Transverse colon (tissue), 4 donors: Measurements from ENCODE around the gene MTR. TPM values are rescaled to one million over a fixed set of nuclear protein-coding genes. Genes with fewer than 3 reads are reported as not detected.

Experiments used
- DNase-seq: peaks from one replicate; pipeline ENCODE4 v3.0.0-alpha.2; 2019
- H3K27ac ChIP-seq, 4 donors: fragments of 200-600 bp; sonication (generic); 2 replicates each; pipeline ENCODE4 v1.5.1; 2016 to 2018; ENCODE audit warnings: inconsistent platforms in 4 of 4
- H3K27me3 ChIP-seq: fragments of 200-600 bp; sonication (generic); 2 replicates; pipeline ENCODE4 v1.5.1; 2017; ENCODE audit warnings: inconsistent platforms
- H3K36me3 ChIP-seq, 4 donors: fragments of 200-600 bp; sonication (generic); 2 replicates each; pipeline ENCODE4 v1.5.1; 2017 to 2019; ENCODE audit warnings: inconsistent platforms in 4 of 4
- H3K4me1 ChIP-seq, 4 donors: fragments of 200-600 bp; sonication (generic); 2 replicates each; pipeline ENCODE4 v1.5.1; 2017 to 2020; ENCODE audit warnings: inconsistent platforms in 4 of 4
- H3K4me3 ChIP-seq, 4 donors: fragments of 200-600 bp; sonication (generic); 1 replicate in 1 of 4; 2 replicates in 3 of 4; pipeline versions ENCODE4 v1.5.1 to v1.6.1; 2017 to 2019; ENCODE audit warnings: inconsistent platforms in 4 of 4
- H3K9me3 ChIP-seq, 2 donors: fragments of 200-600 bp; sonication (generic); 2 replicates each; pipeline ENCODE4 v1.5.1; 2017 to 2019; ENCODE audit warnings: inconsistent platforms in 2 of 2
- EP300 ChIP-seq: sonication (generic); formaldehyde crosslinking; IDR thresholded peaks from one replicate; pipeline ENCODE4 v1.6.1; 2017; ENCODE audit warnings: antibody characterized with exemption, low read depth
- POLR2A ChIP-seq: fragments of 450-650 bp; IDR thresholded peaks from one replicate; pipeline ENCODE4 v1.6.1; 2016; ENCODE audit warnings: antibody characterized with exemption, mild to moderate bottlenecking, moderate library complexity
- POLR2AphosphoS5 ChIP-seq, 3 donors: sonication (generic); formaldehyde crosslinking; IDR thresholded peaks; one replicate each; pipeline ENCODE4 v1.6.1; 2016; ENCODE audit warnings: antibody characterized with exemption in 3 of 3
- WGBS, 2 donors: methylation state at CpG; one replicate each; pipeline ENCODE4 v1.1.5; 2018; ENCODE audit warnings: low coverage in 1 of 2; 5-methylcytosine and 5-hydroxymethylcytosine counted together
- in situ Hi-C, 4 donors: fragments of 200-750 bp; cut with MboI; loops; one replicate each; pipeline versions ENCODE4 v1.15.0 to v1.15.1; 2017; ENCODE audit warnings: low sequenced_read_pairs in 3 of 4, low pct_ligation_motif_present in 1 of 4, low pct_unique_long_range_greater_than_20kb in 1 of 4
- intact Hi-C: fragments of 100-400 bp; cut with DNase I; formaldehyde crosslinking; loops from one replicate; pipeline ENCODE4 v1.15.1; 2023; ENCODE audit warnings: low total_unique reads
- total RNA-seq, 4 donors: library from RNA; depleted of rRNA; stranded (reverse); fragments of >200 nt; gene quantifications; one replicate each; pipeline ENCODE4 v1.1.0, GENCODE V29; 2016
- TF ChIP-seq, protein P1 (sequence below), 5 experiments: fragments of 200-600 bp in 3 of 5; fragments of 450-650 bp in 2 of 5; sonication (generic) in 3 of 5; IDR thresholded peaks; 1 replicate in 2 of 5; 2 replicates in 3 of 5; pipeline ENCODE4 v1.5.1; 2016 to 2017; ENCODE audit warnings: antibody characterized with exemption in 5 of 5, inconsistent platforms in 3 of 5, mild to moderate bottlenecking in 2 of 5, moderate library complexity in 1 of 5

MTR gene
- total RNA-seq, 4 donors from 2014 or later = 10.1 to 18.4 (median 12.6) TPM

DNA sequence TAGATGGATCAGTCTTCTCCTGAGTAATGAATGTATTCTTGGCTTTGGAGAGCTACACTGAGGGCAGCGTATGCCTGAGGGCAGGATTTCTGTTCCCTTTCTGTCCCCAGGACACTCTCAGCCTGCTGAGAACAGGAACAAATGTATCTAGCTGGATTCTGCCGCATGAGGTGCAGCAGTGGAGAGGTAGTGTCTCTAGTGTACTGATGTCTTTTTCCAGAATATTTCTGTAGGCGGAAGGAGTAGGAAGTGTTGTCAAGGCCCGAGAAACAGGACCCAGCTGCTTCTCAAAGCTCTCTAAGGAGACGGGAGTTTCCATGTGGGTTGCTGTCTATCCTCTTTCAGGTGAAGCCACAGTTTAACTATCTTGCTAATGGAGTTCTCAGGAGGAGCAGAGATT lies 143.7 kb downstream of the MTR start:
- no peaks in the 10 kb centered on the region for H3K36me3 ChIP-seq
- H3K4me1 ChIP-seq = no peaks in the 10 kb centered on the region
- in situ Hi-C loops (no loop called here), intact Hi-C loops (no loop called here)
- no peaks in the 10 kb centered on the region for H3K27me3 ChIP-seq
- TF ChIP-seq, protein P1, sequence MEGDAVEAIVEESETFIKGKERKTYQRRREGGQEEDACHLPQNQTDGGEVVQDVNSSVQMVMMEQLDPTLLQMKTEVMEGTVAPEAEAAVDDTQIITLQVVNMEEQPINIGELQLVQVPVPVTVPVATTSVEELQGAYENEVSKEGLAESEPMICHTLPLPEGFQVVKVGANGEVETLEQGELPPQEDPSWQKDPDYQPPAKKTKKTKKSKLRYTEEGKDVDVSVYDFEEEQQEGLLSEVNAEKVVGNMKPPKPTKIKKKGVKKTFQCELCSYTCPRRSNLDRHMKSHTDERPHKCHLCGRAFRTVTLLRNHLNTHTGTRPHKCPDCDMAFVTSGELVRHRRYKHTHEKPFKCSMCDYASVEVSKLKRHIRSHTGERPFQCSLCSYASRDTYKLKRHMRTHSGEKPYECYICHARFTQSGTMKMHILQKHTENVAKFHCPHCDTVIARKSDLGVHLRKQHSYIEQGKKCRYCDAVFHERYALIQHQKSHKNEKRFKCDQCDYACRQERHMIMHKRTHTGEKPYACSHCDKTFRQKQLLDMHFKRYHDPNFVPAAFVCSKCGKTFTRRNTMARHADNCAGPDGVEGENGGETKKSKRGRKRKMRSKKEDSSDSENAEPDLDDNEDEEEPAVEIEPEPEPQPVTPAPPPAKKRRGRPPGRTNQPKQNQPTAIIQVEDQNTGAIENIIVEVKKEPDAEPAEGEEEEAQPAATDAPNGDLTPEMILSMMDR (IDR thresholded peaks at IDR 0.05) = no peak
- TF ChIP-seq EP300 (no peak), POLR2A (no peak), POLR2AphosphoS5 (IDR thresholded peaks at IDR 0.05) (no peak)
- 45 to 84% methylated on average over 2 to 5 of the region's 5 CpGs for WGBS, 2 donors
- H3K4me3 ChIP-seq = no peak overlapping the region
- H3K27ac ChIP-seq = no peak overlapping the region
- DNase-seq = no peak
- H3K9me3 ChIP-seq = no peaks in the 10 kb centered on the region

DNA sequence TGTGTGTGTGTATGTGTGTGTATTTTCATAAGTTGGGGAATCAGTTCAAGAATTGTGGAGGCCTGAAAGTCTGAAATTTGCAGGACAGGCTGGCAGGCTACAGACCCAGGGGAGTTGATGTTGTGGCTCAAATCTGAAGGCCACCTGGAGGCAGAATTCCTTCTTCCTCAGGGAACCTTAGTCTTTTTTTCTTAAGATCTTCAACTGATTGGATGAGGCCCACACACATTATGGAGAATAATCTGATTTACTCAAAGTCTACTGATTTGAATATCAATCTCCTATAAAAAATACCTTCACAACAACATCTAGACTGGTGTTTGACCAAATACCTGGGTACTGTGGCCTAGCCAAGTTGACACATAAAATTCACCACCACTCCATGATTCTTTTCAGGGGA lies 147.3 kb downstream of the MTR start:
- H3K9me3 ChIP-seq = no peaks in the 10 kb centered on the region
- intact Hi-C loops = no loop called here
- DNase-seq = no peak
- no peaks in the 10 kb centered on the region for H3K27me3 ChIP-seq
- H3K4me1 ChIP-seq = no peaks in the 10 kb centered on the region
- TF ChIP-seq POLR2AphosphoS5 (IDR thresholded peaks at IDR 0.05) (no peak), EP300 (no peak)
- in situ Hi-C loops = no loop called here
- no peak overlapping the region for H3K4me3 ChIP-seq
- H3K36me3 ChIP-seq = no peaks in the 10 kb centered on the region
- no peak overlapping the region for H3K27ac ChIP-seq

DNA sequence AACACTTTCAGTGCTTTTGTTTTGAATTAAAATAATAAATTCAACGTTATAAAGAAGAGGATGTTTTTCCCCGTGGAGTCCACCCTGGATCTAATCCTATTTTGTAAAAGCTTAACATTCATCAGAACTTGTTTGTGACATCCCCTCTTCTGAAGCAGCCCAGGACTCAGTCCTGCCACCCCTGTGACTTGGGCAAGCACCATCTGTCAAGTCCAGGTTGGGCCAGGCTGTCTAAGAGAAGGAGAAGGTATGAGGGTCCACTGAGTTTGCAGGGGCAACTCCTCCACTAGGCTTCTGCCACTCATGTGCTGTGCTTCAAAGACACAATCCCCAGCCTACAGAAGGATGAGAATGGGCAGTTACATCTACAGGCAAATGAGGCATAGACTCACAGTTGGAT lies 149.5 kb downstream of the MTR start:
- 71 to 76% methylated on average over 2 of the region's 2 CpGs for WGBS, 2 donors
- DNase-seq = no peak

DNA sequence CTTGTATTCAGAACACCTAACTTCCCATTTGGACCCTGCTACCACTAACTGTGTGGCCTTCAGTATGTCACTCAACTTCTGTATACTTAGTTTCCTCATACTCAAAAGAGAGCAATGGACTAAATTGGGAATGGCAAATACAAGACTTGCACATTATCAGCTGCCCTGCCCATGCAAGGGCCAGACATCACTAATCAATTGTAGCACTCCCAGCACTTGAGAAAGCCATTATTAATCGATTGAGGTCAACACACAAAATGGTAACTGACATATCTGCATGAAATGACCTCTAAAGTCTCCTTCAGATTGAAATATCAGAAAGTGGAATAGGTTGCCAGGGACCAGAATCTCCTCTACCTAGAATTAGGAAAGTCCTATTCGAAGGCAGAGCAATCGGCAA lies 149.9 kb downstream of the MTR start:
- no peaks in the 10 kb centered on the region for H3K27me3 ChIP-seq
- H3K4me3 ChIP-seq = no peak overlapping the region
- in situ Hi-C loops = no loop called here
- no peak overlapping the region for H3K27ac ChIP-seq
- intact Hi-C loops = no loop called here
- DNase-seq = no peak
- H3K36me3 ChIP-seq = no peaks in the 10 kb centered on the region
- TF ChIP-seq EP300 (no peak), POLR2A (no peak), POLR2AphosphoS5 (IDR thresholded peaks at IDR 0.05) (no peak)
- TF ChIP-seq, protein P1 (IDR thresholded peaks at IDR 0.05) = no peak
- WGBS, 2 donors = 88 to 94% methylated on average over 3 of the region's 3 CpGs
- H3K4me1 ChIP-seq = no peaks in the 10 kb centered on the region
- no peaks in the 10 kb centered on the region for H3K9me3 ChIP-seq

More for the DNA sequence above, 149.5 kb downstream of the MTR start:
- no peaks in the 10 kb centered on the region for H3K4me1 ChIP-seq
- in situ Hi-C loops (no loop called here), intact Hi-C loops (no loop called here)
- no peaks in the 10 kb centered on the region for H3K36me3 ChIP-seq
- no peaks in the 10 kb centered on the region for H3K27me3 ChIP-seq
- no peak overlapping the region for H3K27ac ChIP-seq
- H3K4me3 ChIP-seq = no peak overlapping the region
- no peaks in the 10 kb centered on the region for H3K9me3 ChIP-seq
- TF ChIP-seq, protein P1 (IDR thresholded peaks at IDR 0.05) = no peak
- TF ChIP-seq EP300 = no peak
- TF ChIP-seq POLR2A = no peak
- no peak for TF ChIP-seq POLR2AphosphoS5 (IDR thresholded peaks at IDR 0.05)

DNA sequence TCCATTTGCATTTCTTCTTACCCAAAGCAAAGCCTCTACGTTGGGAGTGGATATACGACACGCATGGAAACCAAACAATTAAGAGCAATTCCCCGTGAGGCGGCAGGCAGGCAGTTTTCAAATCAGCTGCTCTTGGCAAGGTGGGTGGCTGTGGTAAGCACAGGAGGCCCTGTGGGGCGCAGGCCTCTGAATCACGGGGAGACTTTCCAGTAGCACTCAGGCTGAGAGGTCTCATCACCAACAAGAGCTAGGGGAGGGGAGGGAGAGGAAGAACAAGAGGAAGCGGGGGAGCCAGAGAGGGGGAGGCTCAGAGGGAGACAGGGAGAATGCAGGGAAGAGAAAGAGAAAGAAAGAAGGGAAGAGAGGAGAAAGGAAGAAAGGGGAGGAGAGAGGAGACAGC lies 152.7 kb downstream of the MTR start:
- in situ Hi-C loops = no loop called here
- Histone ChIP-seq H3K27me3 (no peaks in the 10 kb centered on the region), H3K4me1 (no peaks in the 10 kb centered on the region), H3K27ac (no peak overlapping the region), H3K36me3 (no peaks in the 10 kb centered on the region), H3K9me3 (no peaks in the 10 kb centered on the region), H3K4me3 (no peak overlapping the region)
- TF ChIP-seq POLR2AphosphoS5 (IDR thresholded peaks at IDR 0.05) (no peak), EP300 (no peak), POLR2A (no peak)
- TF ChIP-seq, protein P1 (IDR thresholded peaks at IDR 0.05) = no peak
- WGBS, 2 donors = 65 to 100% methylated on average over 1 to 8 of the region's 8 CpGs
- intact Hi-C loops = no loop called here
- no peak for DNase-seq
